Aorta (tissue), 5 donors: ENCODE results near the gene PHF1. TPM values are rescaled to one million over a fixed set of nuclear protein-coding genes. Genes with fewer than 3 reads are reported as not detected.
"Not testable (repeated sequence)": the region's sequence is repeated elsewhere in the genome, so short reads cannot be mapped to it uniquely, and the experiment has no call there.

Experiments
- ATAC-seq: fragments of 200-7000 bp; cut with Tn5 transposase; one replicate; pipeline ENCODE4 v1.9.1; 2022; ENCODE audit warnings: moderate library complexity; ENCODE audit not compliant: low FRiP score
- DNase-seq, 2 donors: peaks; one replicate each; pipeline ENCODE4 v3.0.0-alpha.2; 2020
- H3K27ac ChIP-seq, 2 donors: one replicate each; pipeline ENCODE4 v1.5.1; 2013; ENCODE audit warnings: low read length in 2 of 2, mild to moderate bottlenecking in 2 of 2, moderate library complexity in 2 of 2, control low read depth in 1 of 2, inconsistent platforms in 1 of 2, low read depth in 1 of 2
- H3K27me3 ChIP-seq, 2 donors: one replicate each; pipeline ENCODE4 v1.6.1; 2013; ENCODE audit warnings: control low read depth in 1 of 2, low read length in 1 of 2, mild to moderate bottlenecking in 1 of 2, moderate library complexity in 1 of 2; ENCODE audit not compliant: insufficient read depth in 2 of 2, control insufficient read depth in 1 of 2
- H3K36me3 ChIP-seq, 2 donors: one replicate each; pipeline ENCODE4 v1.6.1; 2013; ENCODE audit warnings: control low read depth in 1 of 2, low read length in 1 of 2, mild to moderate bottlenecking in 1 of 2; ENCODE audit not compliant: insufficient read depth in 2 of 2, control insufficient read depth in 1 of 2
- H3K4me1 ChIP-seq, 2 donors: one replicate each; pipeline ENCODE4 v1.6.1; 2013; ENCODE audit warnings: low read length in 2 of 2, control low read depth in 1 of 2, mild to moderate bottlenecking in 1 of 2, moderate library complexity in 1 of 2; ENCODE audit not compliant: insufficient read depth in 2 of 2, control insufficient read depth in 1 of 2
- H3K4me3 ChIP-seq, 2 donors: one replicate each; pipeline ENCODE4 v1.5.1; 2013; ENCODE audit warnings: low read length in 2 of 2, control low read depth in 1 of 2, mild to moderate bottlenecking in 1 of 2
- H3K9me3 ChIP-seq: one replicate; pipeline ENCODE4 v1.6.1; 2013; ENCODE audit warnings: mild to moderate bottlenecking, low read length; ENCODE audit not compliant: control insufficient read depth
- WGBS, 2 donors: extraction: QIAGEN DNeasy Blood & Tissue Kit; methylation state at CpG; one replicate each; pipeline ENCODE4 v1.1.7; 2013; 5-methylcytosine and 5-hydroxymethylcytosine counted together
- intact Hi-C, 2 donors: fragments of 100-400 bp; cut with DNase I; formaldehyde crosslinking; loops; one replicate each; pipeline versions ENCODE4 v1.14.2 to v1.15.0; 2022
- polyA plus RNA-seq, 2 donors: library from polyadenylated mRNA; stranded (reverse); fragments of 200-250 nt; gene quantifications; one replicate each; pipeline ENCODE4 v1.2.3, GENCODE V29; 2013
- total RNA-seq, 2 donors: library from RNA; stranded (reverse); fragmentation: NEBNext Ultra II Directional; extraction: Animal tissue kit (Norgen Biotek cat#: 25700); gene quantifications; one replicate each; pipeline ENCODE4 v1.2.1, GENCODE V29; 2021
- donor health status: healthy with polysubstance abuse.
- donor health status: Bipolar disorder and iron deficiency.
- donor health status: DM: no; HTN: no; CAD: no.
- donor health status: DM: no; HTN: no; CAD: no.
- donor health status: DM: yes; HTN: yes; CAD: no.

PHF1 gene
- total and polyA plus RNA-seq, 4 donors, result 49.8 to 218 (median 89.6) TPM

DNA sequence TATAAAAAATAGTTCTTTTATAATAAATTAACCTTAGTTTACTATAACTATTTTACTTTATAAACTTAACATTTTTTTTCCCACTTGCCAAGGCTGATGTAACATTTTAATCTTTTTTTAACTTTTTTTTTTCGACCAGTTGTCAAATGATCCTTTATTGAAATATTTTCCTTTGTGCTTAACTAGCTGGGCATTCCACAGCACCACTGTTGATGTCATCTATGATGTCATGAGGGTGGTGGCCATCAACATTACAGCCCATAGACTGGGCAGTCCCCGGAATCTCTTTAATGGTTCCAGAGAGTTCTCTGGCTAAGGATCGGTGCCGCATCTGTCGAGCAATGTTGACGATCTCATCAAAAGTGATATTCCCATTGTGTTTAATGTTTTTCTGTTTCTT lies 10.9 kb upstream of the PHF1 start:
- H3K27me3 ChIP-seq, H3K36me3 ChIP-seq, H3K9me3 ChIP-seq, intact Hi-C loops, H3K4me1 ChIP-seq, DNase-seq, ATAC-seq, H3K27ac ChIP-seq, H3K4me3 ChIP-seq: not testable (repeated sequence)
- WGBS, 2 donors, result 96 to 97% methylated on average over 6 of the region's 6 CpGs

DNA sequence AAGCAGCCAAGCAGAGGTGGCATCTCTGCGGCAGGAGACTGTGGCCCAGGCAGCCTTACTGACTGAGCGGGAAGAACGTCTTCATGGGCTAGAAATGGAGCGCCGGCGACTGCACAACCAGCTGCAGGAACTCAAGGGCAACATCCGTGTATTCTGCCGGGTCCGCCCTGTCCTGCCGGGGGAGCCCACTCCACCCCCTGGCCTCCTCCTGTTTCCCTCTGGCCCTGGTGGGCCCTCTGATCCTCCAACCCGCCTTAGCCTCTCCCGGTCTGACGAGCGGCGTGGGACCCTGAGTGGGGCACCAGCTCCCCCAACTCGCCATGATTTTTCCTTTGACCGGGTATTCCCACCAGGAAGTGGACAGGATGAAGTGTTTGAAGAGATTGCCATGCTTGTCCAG lies 5.9 kb upstream of the PHF1 start:
- DNase-seq, result no peak
- no peaks in the 10 kb centered on the region for H3K4me1 ChIP-seq
- no peaks in the 10 kb centered on the region for H3K27me3 ChIP-seq
- 95 to 96% methylated on average over 17 of the region's 17 CpGs for whole genome bisulfite sequencing, 2 donors
- no peaks in the 10 kb centered on the region for H3K36me3 ChIP-seq
- no peak overlapping the region for H3K27ac ChIP-seq
- no peaks in the 10 kb centered on the region for H3K9me3 ChIP-seq
- intact Hi-C loops, result no loop called here
- ATAC-seq, result no peak
- H3K4me3 ChIP-seq, result no peak overlapping the region

DNA sequence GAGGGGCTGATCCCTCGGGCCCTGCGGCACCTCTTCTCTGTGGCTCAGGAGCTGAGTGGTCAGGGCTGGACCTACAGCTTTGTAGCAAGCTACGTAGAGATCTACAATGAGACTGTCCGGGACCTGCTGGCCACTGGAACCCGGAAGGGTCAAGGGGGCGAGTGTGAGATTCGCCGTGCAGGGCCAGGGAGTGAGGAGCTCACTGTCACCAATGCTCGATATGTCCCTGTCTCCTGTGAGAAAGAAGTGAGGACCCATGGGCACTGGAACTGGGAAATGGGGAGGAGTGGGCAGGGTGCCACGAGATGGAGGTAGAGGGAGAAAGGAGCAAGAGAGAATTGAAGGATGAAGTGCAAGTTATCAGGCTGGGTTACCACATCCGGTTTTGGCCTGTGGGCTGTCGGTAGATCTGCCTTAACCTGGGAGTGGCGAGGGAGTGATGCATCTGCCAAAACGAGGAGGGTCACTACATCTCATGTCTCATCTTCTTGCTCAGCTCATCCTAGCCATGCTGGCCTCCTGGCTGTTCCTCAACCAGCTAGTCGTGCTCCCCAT lies 5.4 kb upstream of the PHF1 start:
- DNase-seq (no peak), ATAC-seq (no peak)
- H3K4me1 ChIP-seq, result no peaks in the 10 kb centered on the region
- intact Hi-C loops, result no loop called here
- no peak overlapping the region for H3K27ac ChIP-seq
- H3K4me3 ChIP-seq, result no peak overlapping the region
- WGBS, 2 donors, result 93 to 95% methylated on average over 15 of the region's 15 CpGs
- H3K9me3 ChIP-seq, result no peaks in the 10 kb centered on the region
- no peaks in the 10 kb centered on the region for H3K27me3 ChIP-seq
- no peaks in the 10 kb centered on the region for H3K36me3 ChIP-seq

GRCh38 chr6:33406126-33406525 lies 4.7 kb upstream of the PHF1 start:
- H3K9me3 ChIP-seq, result no peaks in the 10 kb centered on the region
- no peak overlapping the region for H3K4me3 ChIP-seq
- ATAC-seq, result no peak
- no peaks in the 10 kb centered on the region for H3K36me3 ChIP-seq
- H3K27me3 ChIP-seq, result no peaks in the 10 kb centered on the region
- intact Hi-C loops, result no loop called here
- DNase-seq, result no peak
- 95 to 96% methylated on average over 17 of the region's 17 CpGs for WGBS, 2 donors
- no peaks in the 10 kb centered on the region for H3K4me1 ChIP-seq
- no peak overlapping the region for H3K27ac ChIP-seq

DNA sequence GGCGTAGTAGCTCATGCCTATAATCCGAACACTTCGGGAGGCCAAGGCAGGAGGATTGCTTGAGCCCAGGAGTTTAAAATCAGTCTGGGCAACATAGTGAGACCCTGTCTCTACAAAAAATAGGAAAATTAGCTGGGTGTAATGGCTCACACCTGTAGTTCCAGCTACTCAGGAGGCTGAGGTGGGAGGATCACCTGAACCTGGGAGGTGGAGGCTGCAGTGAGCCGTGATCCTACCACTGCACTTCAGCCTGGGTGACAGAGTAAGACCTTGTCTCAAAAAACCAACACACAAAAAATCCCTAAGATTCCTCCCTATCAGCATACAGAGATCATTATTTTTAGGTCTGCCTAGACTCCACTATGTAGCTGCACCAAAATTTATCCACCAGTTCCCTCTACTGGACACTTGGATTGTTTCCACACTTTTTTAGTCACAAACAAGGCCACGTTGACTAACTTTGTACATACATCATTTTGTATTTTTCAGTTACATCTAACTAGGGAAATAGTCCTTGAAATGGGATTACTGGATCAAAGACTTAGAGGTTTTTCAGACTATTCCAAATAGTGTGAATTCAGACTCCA lies 3.6 kb upstream of the PHF1 start:
- intact Hi-C loops, result no loop called here
- ATAC-seq, result no peak
- 76 to 78% methylated on average over 5 of the region's 5 CpGs for WGBS, 2 donors

DNA sequence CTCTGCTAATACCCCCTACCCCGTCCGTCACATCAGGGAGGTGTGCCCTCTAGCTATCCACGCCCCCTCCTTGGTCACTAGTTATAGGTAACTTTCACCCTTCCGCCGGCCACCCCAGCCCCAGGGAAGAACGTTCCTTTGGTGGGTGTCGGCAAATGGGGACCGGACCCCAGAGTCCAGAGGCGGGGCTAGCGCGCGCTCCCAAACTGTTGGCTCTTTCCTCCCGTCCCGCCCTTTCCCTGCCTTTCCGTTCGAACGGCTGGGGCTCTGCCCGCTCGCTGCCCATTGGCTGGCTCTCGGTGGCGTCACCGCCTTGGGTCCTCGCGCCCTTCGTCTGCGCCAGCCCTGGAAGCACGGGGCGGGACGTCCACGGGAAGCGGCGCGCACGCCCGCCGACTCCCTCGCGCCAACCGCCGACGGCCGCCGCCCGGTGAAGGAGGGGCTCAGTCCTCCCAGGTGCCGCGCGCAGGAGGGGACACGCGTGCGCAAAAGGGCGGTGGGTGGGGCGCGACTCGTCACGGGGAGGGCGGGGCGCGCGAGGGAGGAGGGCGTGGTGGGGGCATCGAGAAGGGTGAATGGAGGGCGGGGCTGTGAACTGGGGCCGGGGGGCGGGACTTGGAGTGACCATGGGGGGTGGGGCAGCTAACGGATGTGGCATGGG lies 634 bp upstream of the PHF1 start:
- intact Hi-C loops, result loop anchor here in 1 of 2 donors (1.0 to 10.0 kb wide), 6 partner anchors 19 to 1755 kb away; partner anchors contain the start of genes APOM, B3GALT4, BAG6 and HSD17B8
- H3K36me3 ChIP-seq, result peaks cover 0 to 3% of the 10 kb centered on the region in 2 donors
- 1% methylated on average over 52 to 65 of the region's 65 CpGs for WGBS, 2 donors
- ATAC-seq (peak; percentile 97), DNase-seq (peak; percentile 99)
- peak overlapping the region in 1 of 2 donors; percentile 54 for H3K27ac ChIP-seq
- H3K27me3 ChIP-seq, result no peaks in the 10 kb centered on the region
- no peaks in the 10 kb centered on the region for H3K4me1 ChIP-seq
- H3K9me3 ChIP-seq, result no peaks in the 10 kb centered on the region
- peak overlapping the region; percentile 79 to 99 for H3K4me3 ChIP-seq

More for the DNA sequence above, 3.6 kb upstream of the PHF1 start:
- no peaks in the 10 kb centered on the region for H3K27me3 ChIP-seq
- H3K36me3 ChIP-seq, result no peaks in the 10 kb centered on the region
- no peaks in the 10 kb centered on the region for H3K4me1 ChIP-seq
- H3K4me3 ChIP-seq, result no peak overlapping the region
- H3K9me3 ChIP-seq, result no peaks in the 10 kb centered on the region
- no peak for DNase-seq
- H3K27ac ChIP-seq, result no peak overlapping the region

DNA sequence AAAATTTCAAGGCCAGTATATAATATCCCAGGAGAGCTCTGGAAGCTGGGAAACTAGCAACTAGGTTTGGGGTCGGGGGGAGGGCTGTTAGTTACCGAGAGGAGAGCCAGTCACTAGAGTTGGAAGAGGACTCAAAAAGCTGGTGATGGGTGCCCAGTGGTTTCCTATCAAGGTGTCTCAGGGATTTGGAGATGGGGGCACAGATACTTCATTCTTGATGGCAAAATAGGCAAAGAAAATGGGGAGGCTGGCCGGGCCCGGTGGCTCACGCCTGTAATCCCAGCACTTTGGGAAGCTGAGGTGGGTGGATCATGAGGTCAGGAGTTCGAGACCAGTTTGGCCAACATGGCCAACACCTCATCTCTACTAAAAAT lies 805 bp downstream of the PHF1 start:
- WGBS, 2 donors, result 32 to 35% methylated on average over 6 of the region's 6 CpGs
- intact Hi-C loops, result loop anchor here in 1 of 2 donors (5.0 to 10.0 kb wide), 5 partner anchors 41 to 1757 kb away; partner anchors contain the start of genes APOM, B3GALT4, BAG6 and HSD17B8
- no peak for ATAC-seq
- Histone ChIP-seq H3K9me3 (no peaks in the 10 kb centered on the region), H3K4me1 (no peaks in the 10 kb centered on the region), H3K36me3 (peaks cover 0 to 3% of the 10 kb centered on the region in 2 donors), H3K27ac (peak overlapping the region; percentile 8 to 81), H3K4me3 (peak overlapping the region; percentile 79 to 99), H3K27me3 (no peaks in the 10 kb centered on the region)
- no peak for DNase-seq

DNA sequence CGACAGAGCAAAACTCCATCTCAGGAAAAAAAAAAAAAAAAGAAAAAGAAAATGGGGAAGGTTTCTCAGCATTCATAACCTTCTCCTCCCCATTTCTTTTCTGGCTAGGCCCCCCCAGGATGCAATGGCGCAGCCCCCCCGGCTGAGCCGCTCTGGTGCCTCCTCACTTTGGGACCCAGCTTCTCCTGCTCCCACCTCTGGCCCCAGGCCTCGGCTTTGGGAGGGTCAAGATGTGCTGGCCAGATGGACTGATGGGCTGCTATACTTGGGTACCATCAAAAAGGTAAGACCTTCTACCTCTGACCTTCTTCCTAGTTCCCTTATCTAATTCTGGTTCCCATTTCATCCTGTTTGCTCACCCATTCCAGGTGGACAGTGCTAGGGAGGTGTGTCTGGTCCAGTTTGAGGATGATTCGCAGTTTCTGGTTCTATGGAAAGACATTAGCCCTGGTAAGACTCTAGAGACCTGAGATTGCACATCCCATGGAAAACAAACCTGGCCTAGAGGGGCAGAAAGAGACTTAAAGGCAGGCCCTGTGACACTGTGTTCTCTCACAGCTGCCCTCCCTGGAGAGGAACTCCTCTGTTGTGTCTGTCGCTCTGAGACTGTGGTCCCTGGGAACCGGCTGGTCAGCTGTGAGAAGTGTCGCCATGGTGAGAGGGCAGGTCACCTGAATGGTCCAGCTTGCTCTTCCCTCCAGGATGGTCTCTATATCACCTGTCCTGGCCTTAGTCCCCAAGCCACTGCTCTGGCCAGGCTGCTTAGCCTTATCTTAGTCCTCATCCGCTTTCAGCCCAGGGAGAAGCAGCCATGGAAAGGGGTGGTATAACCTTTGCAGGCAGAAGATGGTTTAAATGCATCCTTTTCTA lies 1.6 kb downstream of the PHF1 start:
- peaks cover 0 to 3% of the 10 kb centered on the region in 2 donors for H3K36me3 ChIP-seq
- H3K27ac ChIP-seq, result peak overlapping the region in 1 of 2 donors; percentile 13
- H3K9me3 ChIP-seq, result no peaks in the 10 kb centered on the region
- no peak for ATAC-seq
- H3K4me3 ChIP-seq, result no peak overlapping the region
- H3K27me3 ChIP-seq, result no peaks in the 10 kb centered on the region
- H3K4me1 ChIP-seq, result no peaks in the 10 kb centered on the region
- DNase-seq, result no peak
- WGBS, 2 donors, result 79 to 83% methylated on average over 10 of the region's 10 CpGs
- intact Hi-C loops, result loop anchor here in 1 of 2 donors (5.0 to 10.0 kb wide), 5 partner anchors 40 to 1758 kb away; partner anchors contain the start of genes APOM, B3GALT4, BAG6 and HSD17B8
